PFSK-1 (cell line): ENCODE data around the gene KRTAP10-11.

Experiments
- FOXP2 ChIP-seq: optimal IDR thresholded peaks from 2 replicates; pipeline ENCODE3; 2011; ENCODE audit warnings: borderline replicate concordance, control low read depth, inconsistent platforms; ENCODE audit not compliant: insufficient read depth; ENCODE audit errors: extremely low read length, extremely low read depth
- POLR2AphosphoS5 ChIP-seq: IDR thresholded peaks from 2 replicates; pipeline ENCODE4 v1.6.1; 2012; ENCODE audit warnings: low read depth, mild to moderate bottlenecking, control low read depth, low read length, moderate library complexity
- SIN3A ChIP-seq: IDR thresholded peaks from 2 replicates; pipeline ENCODE4 v1.6.1; 2012; ENCODE audit warnings: mild to moderate bottlenecking, low read length, moderate library complexity, borderline replicate concordance; ENCODE audit not compliant: insufficient read depth
- TAF1 ChIP-seq: IDR thresholded peaks from 2 replicates; pipeline ENCODE4 v1.6.1; 2012; ENCODE audit warnings: low read length, control low read depth, borderline replicate concordance; ENCODE audit not compliant: insufficient read depth
- TF ChIP-seq, protein P1 (sequence below), 2 experiments: IDR thresholded peaks; 2 replicates each; pipeline versions ENCODE4 v1.6.1 to v1.8.0; 2011 to 2012; ENCODE audit warnings: low read depth in 2 of 2, low read length in 2 of 2, control low read depth in 1 of 2, inconsistent platforms in 1 of 2, mild to moderate bottlenecking in 1 of 2, moderate library complexity in 1 of 2; ENCODE audit not compliant: insufficient read depth in 1 of 2

Gene KRTAP10-11

DNA sequence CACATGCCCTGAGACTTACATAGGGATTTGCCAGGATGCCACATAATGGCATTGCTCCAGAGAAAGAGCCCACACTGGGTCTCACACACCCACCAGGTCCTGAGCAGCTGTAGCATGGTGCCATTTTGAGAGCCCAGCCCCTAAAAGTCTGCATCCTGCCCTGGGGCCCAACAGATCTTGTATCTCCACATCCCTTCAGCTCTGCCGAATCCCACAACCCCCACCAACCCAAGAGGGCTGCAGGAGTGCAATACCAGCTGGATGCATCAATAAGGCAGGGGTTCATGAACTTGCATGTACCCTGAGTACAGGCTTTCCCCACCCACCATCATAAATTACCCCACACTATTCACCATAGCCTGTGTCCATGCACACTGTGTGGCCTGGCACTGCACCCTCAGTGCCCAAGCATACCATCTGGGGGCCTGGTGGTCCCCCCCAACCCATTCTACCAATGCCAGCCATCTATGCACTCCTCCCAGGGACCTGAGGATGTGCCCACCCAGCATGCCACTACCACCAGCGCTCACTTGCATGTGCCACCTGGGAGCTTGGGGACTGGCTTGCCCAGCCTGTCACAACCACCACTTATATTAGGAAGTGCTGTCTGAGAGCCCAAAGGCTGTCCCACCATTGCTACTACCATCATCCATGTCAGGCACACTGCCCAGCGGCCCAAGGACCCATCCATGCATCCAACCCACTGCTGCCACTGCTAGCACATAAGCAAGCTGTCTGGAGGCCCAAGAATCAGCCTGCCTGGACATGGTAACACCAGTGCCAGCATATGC, 24.6 kb downstream of the KRTAP10-11 start:
- TF ChIP-seq, protein P1, sequence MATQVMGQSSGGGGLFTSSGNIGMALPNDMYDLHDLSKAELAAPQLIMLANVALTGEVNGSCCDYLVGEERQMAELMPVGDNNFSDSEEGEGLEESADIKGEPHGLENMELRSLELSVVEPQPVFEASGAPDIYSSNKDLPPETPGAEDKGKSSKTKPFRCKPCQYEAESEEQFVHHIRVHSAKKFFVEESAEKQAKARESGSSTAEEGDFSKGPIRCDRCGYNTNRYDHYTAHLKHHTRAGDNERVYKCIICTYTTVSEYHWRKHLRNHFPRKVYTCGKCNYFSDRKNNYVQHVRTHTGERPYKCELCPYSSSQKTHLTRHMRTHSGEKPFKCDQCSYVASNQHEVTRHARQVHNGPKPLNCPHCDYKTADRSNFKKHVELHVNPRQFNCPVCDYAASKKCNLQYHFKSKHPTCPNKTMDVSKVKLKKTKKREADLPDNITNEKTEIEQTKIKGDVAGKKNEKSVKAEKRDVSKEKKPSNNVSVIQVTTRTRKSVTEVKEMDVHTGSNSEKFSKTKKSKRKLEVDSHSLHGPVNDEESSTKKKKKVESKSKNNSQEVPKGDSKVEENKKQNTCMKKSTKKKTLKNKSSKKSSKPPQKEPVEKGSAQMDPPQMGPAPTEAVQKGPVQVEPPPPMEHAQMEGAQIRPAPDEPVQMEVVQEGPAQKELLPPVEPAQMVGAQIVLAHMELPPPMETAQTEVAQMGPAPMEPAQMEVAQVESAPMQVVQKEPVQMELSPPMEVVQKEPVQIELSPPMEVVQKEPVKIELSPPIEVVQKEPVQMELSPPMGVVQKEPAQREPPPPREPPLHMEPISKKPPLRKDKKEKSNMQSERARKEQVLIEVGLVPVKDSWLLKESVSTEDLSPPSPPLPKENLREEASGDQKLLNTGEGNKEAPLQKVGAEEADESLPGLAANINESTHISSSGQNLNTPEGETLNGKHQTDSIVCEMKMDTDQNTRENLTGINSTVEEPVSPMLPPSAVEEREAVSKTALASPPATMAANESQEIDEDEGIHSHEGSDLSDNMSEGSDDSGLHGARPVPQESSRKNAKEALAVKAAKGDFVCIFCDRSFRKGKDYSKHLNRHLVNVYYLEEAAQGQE (IDR thresholded peaks at IDR 0.05; ENCODE audit: insufficient read depth in 1 of 2, low read depth in 2 of 2, low read length in 2 of 2) = no peak

DNA sequence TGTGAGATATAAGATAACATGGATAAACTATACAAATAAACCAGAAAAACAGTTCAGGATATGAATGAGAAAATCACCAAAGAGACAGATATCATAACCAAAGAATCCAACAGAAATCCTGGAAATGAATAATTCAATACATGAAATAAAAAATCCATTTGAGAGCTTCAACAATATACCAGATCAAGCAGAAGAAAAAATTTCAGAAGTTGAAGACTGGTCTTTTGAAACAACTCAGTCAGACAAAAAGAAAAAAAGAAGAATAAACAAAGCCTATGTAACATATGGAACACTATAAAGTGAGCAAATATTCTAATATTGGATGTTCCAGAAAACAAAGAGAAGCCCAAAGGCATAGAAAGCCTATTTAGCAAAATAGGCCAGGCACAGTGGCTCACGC, 25.7 kb downstream of the KRTAP10-11 start:
- no peak for TF ChIP-seq FOXP2
- TF ChIP-seq SIN3A = no peak
- no peak for TF ChIP-seq TAF1
- TF ChIP-seq POLR2AphosphoS5 = no peak
- TF ChIP-seq, protein P1 (IDR thresholded peaks at IDR 0.05; ENCODE audit: insufficient read depth in 1 of 2, low read depth in 2 of 2, low read length in 2 of 2) = no peak

DNA sequence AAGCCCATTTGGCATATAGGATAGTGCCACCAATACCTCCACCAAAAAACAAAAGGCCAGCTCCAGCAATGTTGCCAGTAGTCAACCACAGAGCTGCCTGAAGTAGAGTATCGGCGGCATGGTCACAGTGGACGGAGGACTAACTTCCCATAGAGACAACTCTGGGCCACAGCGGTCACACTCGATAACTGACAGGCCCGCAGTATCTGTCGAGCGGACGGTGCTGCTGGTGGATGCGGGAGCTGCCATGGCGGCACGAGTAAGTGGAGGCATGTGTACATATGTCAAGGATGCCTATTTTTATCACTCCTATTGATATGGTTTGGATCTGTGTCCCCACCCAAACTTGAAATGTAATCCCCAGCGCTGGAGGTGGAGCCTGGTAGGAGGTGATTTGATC, 31.7 kb downstream of the KRTAP10-11 start:
- TF ChIP-seq TAF1 = no peak
- no peak for TF ChIP-seq SIN3A

DNA sequence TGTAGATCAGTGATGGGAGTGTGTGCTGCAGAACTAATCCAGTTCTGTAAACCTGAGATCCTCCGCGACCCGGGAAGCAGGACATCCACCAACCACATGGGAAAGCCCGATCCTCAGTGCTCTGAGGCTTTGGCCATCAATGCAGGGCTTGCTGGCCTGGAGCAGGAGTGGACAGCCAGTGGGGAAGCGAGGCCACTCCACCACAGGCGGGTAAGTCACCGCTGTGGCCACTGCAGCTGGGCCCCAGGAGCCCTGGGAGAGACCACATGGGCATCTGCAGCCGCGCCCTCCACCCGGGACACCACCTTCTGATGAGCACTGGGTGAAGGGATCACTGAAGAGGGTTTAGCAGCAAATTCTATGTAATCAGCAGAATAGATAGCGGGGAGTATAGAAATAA, 34.9 kb downstream of the KRTAP10-11 start:
- TF ChIP-seq FOXP2 = no peak
- no peak for TF ChIP-seq TAF1
- TF ChIP-seq, protein P1 (IDR thresholded peaks at IDR 0.05; ENCODE audit: insufficient read depth in 1 of 2, low read depth in 2 of 2, low read length in 2 of 2) = no peak
- no peak for TF ChIP-seq SIN3A
- TF ChIP-seq POLR2AphosphoS5 = no peak

DNA sequence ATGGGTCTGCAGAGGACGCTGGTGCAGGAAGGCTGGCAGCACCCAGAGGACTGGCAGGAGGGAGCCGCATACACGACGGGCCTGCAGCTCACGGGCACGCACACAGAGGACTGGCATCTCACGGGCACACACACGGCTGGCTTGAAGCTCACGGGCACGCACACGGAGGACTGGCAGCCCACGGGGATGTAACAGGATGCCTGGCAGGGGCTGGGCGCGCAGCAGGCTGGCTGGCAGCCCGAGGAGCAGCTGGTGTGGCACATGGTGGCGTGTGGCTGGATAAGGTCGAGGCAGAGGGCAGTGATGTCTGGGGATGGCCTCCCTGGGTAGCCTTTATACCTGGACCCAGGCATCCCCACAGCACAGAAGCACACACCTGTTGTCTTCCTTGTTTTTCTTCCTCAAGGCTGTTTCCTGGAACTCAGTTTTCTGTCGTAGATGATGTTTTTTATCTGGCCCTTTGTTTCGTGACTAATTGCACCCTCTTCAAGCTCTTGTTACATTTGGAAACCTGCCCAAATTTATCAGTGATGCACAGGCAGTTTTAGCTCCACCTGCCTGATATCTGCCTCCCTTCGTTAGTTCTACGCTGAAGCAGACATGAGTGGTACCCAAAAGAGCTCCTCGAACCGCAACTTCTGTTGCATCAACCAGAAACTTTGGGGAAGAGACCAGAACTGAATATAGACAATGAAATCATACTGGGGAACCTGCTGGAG, 35.8 kb downstream of the KRTAP10-11 start, which contains the start of gene KRTAP12-1:
Gene KRTAP12-1, minus strand, starts transcription at position 303 of the 719 bp plus-strand sequence. Its CDS starts 40 bp downstream, at position 263.
- TF ChIP-seq POLR2AphosphoS5 = no peak
- TF ChIP-seq SIN3A = no peak
- TF ChIP-seq FOXP2 = no peak
- TF ChIP-seq, protein P1 (IDR thresholded peaks at IDR 0.05; ENCODE audit: insufficient read depth in 1 of 2, low read depth in 2 of 2, low read length in 2 of 2) = no peak
